Measurements from ENCODE around the gene HTR3A.

The HTR3A gene

GRCh38 chr11:113998574-113998973 lies 23.7 kb downstream of the HTR3A start:
- no peak for DNase-seq (ENCODE audit: low read depth)
- no peak overlapping the region for H3K4me3 ChIP-seq (ENCODE audit: low read length)
- TF ChIP-seq CTCF (conservative IDR thresholded peaks at IDR 0.05; ENCODE audit: low read length), result no peak

- H3K4me3 ChIP-seq (ENCODE audit: low read length), result no peak overlapping the region
- no peak for TF ChIP-seq CTCF (conservative IDR thresholded peaks at IDR 0.05; ENCODE audit: low read length)
- no peak for DNase-seq (ENCODE audit: low read depth)
Measured at GRCh38 chr11:114000526-114000925, 25.6 kb downstream of the HTR3A start.

- TF ChIP-seq CTCF (conservative IDR thresholded peaks at IDR 0.05; ENCODE audit: low read length), result no peak
- DNase-seq (ENCODE audit: low read depth), result no peak
- H3K4me3 ChIP-seq (ENCODE audit: low read length), result no peak overlapping the region
Measured at GRCh38 chr11:114001416-114001815, 26.5 kb downstream of the HTR3A start.

GRCh38 chr11:114008331-114008730 lies 33.4 kb downstream of the HTR3A start:
- no peak for DNase-seq (ENCODE audit: low read depth)
- TF ChIP-seq CTCF (conservative IDR thresholded peaks at IDR 0.05; ENCODE audit: low read length), result no peak
- no peak overlapping the region for H3K4me3 ChIP-seq (ENCODE audit: low read length)

GRCh38 chr11:114010931-114011330 lies 36.0 kb downstream of the HTR3A start:
- DNase-seq (ENCODE audit: low read depth), result no peak
- H3K4me3 ChIP-seq (ENCODE audit: low read length), result no peak overlapping the region
- TF ChIP-seq CTCF (conservative IDR thresholded peaks at IDR 0.05; ENCODE audit: low read length), result no peak

- TF ChIP-seq CTCF (conservative IDR thresholded peaks at IDR 0.05; ENCODE audit: low read length), result no peak
- H3K4me3 ChIP-seq (ENCODE audit: low read length), result no peak overlapping the region
- no peak for DNase-seq (ENCODE audit: low read depth)
Measured at GRCh38 chr11:114011443-114011842, 36.5 kb downstream of the HTR3A start.

GRCh38 chr11:114015117-114015516 lies 40.2 kb downstream of the HTR3A start:
- no peak for DNase-seq (ENCODE audit: low read depth)
- H3K4me3 ChIP-seq (ENCODE audit: low read length), result no peak overlapping the region
- no peak for TF ChIP-seq CTCF (conservative IDR thresholded peaks at IDR 0.05; ENCODE audit: low read length)

All from AG10803 (cell line).